B cell (primary cell): ENCODE data around the gene SLC9C2.

ENCODE experiments used
- CTCF ChIP-seq: fragments of 200-600 bp; IDR thresholded peaks from one replicate; pipeline ENCODE4 v1.8.0; 2022; ENCODE audit warnings: antibody characterized with exemption, mild to moderate bottlenecking
- EZH2 ChIP-seq: IDR thresholded peaks from 2 replicates; pipeline ENCODE4 v1.6.1; 2012; ENCODE audit warnings: borderline replicate concordance, low read depth, mild to moderate bottlenecking, moderate library complexity, low read length; ENCODE audit not compliant: insufficient read depth, poor library complexity, severe bottlenecking

- TF ChIP-seq CTCF (no peak), EZH2 (no peak)
Measured at GRCh38 chr1:173554541-173555250, 48.2 kb downstream of the SLC9C2 start.
